ENCODE measurements around the gene MEIOB. TPM values are rescaled to one million over a fixed set of nuclear protein-coding genes. Genes with fewer than 3 reads are reported as not detected.
"Not testable (repeated sequence)": the region's sequence is repeated elsewhere in the genome, so short reads cannot be mapped to it uniquely, and the experiment has no call there.

The MEIOB gene
- total RNA-seq, 2 donors from 2014 or later = 0.26 TPM; not detected in 1

GRCh38 chr16:1878256-1878655, 6.3 kb upstream of the MEIOB start:
- no peaks in the 10 kb centered on the region for H3K4me1 ChIP-seq
- TF ChIP-seq POLR2A (IDR thresholded peaks at IDR 0.05) = no peak
- TF ChIP-seq, protein P1, sequence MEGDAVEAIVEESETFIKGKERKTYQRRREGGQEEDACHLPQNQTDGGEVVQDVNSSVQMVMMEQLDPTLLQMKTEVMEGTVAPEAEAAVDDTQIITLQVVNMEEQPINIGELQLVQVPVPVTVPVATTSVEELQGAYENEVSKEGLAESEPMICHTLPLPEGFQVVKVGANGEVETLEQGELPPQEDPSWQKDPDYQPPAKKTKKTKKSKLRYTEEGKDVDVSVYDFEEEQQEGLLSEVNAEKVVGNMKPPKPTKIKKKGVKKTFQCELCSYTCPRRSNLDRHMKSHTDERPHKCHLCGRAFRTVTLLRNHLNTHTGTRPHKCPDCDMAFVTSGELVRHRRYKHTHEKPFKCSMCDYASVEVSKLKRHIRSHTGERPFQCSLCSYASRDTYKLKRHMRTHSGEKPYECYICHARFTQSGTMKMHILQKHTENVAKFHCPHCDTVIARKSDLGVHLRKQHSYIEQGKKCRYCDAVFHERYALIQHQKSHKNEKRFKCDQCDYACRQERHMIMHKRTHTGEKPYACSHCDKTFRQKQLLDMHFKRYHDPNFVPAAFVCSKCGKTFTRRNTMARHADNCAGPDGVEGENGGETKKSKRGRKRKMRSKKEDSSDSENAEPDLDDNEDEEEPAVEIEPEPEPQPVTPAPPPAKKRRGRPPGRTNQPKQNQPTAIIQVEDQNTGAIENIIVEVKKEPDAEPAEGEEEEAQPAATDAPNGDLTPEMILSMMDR (IDR thresholded peaks at IDR 0.05) = no peak
- H3K27ac ChIP-seq = no peak overlapping the region
- H3K9me3 ChIP-seq = no peaks in the 10 kb centered on the region
- H3K4me3 ChIP-seq = no peak overlapping the region
- intact Hi-C loops (cut with DNase I) = no loop called here
- ATAC-seq (no peak), DNase-seq (no peak)
- no peaks in the 10 kb centered on the region for H3K36me3 ChIP-seq (replicated peaks in 1 of 2; ENCODE audit: insufficient read depth in 1 of 2, low read depth in 2 of 2)
- H3K27me3 ChIP-seq = no peaks in the 10 kb centered on the region
- 41 to 56% methylated on average over 5 of the region's 5 CpGs for WGBS, 2 donors

DNA sequence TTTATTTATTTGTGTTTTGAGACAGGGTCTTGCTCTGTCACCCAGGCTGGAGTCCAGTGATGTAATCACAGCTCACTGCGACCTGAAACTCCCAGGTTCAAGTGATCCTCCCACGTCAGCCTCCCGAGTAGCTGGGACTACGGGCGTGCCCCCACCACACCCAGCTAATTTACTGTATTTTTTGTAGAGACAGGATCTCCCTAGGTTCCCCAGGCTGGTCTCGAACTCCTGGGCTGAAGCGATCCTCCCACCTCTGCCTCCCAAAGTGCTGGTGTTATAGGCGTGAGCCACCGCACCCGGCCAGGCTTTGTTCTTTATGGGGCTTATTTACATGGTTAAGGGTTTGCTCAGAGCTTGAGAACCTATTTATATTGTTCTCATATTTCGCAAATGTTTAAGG, 5.8 kb upstream of the MEIOB start:
- no peak for DNase-seq
- TF ChIP-seq POLR2A (IDR thresholded peaks at IDR 0.05) = no peak
- TF ChIP-seq, protein P1 (IDR thresholded peaks at IDR 0.05) = no peak
- H3K27me3 ChIP-seq = no peaks in the 10 kb centered on the region

GRCh38 chr16:1877089-1877488, 5.1 kb upstream of the MEIOB start:
- no peaks in the 10 kb centered on the region for H3K9me3 ChIP-seq
- no peaks in the 10 kb centered on the region for H3K27me3 ChIP-seq
- ATAC-seq (no peak), DNase-seq (no peak)
- no peak overlapping the region for H3K27ac ChIP-seq
- TF ChIP-seq, protein P1 (IDR thresholded peaks at IDR 0.05) = no peak
- no peak for TF ChIP-seq POLR2A (IDR thresholded peaks at IDR 0.05)
- no peaks in the 10 kb centered on the region for H3K36me3 ChIP-seq (replicated peaks in 1 of 2; ENCODE audit: insufficient read depth in 1 of 2, low read depth in 2 of 2)
- no peak overlapping the region for H3K4me3 ChIP-seq
- WGBS, 2 donors = 52 to 58% methylated on average over 6 of the region's 6 CpGs
- peaks cover 6% of the 10 kb centered on the region for H3K4me1 ChIP-seq
- intact Hi-C loops (cut with DNase I) = no loop called here

More for the DNA sequence above, 5.8 kb upstream of the MEIOB start:
- Histone ChIP-seq H3K9me3 (no peaks in the 10 kb centered on the region), H3K4me3 (no peak overlapping the region), H3K27ac (no peak overlapping the region), H3K4me1 (no peaks in the 10 kb centered on the region), H3K36me3 (replicated peaks in 1 of 2; ENCODE audit: insufficient read depth in 1 of 2, low read depth in 2 of 2) (no peaks in the 10 kb centered on the region)
- 63 to 70% methylated on average over 11 of the region's 11 CpGs for WGBS, 2 donors
- intact Hi-C loops (cut with DNase I) = no loop called here
- no peak for ATAC-seq

DNA sequence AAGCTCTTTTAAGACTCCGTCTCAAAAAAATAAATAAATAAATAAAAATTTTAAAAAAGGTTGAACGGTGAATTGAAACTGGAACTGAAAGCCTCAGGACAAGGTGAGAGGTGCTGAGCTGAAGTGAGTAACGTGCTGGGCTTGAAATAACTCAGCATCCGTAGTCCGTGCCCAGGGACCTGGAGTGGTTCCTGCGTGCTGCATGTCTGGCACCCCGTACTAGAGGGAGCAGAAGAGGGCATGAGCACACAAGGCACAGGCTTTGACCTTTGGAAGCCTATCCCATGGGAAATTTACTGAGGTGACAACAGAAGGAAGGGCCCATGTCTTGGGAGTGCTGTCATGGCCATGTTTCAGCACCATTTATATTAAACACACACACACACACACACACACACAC, 4.5 kb upstream of the MEIOB start:
- intact Hi-C loops (cut with DNase I) = no loop called here
- no peak for DNase-seq
- Histone ChIP-seq H3K4me1 (peaks cover 9% of the 10 kb centered on the region), H3K36me3 (replicated peaks in 1 of 2; ENCODE audit: insufficient read depth in 1 of 2, low read depth in 2 of 2) (no peaks in the 10 kb centered on the region), H3K9me3 (no peaks in the 10 kb centered on the region), H3K27me3 (no peaks in the 10 kb centered on the region), H3K27ac (no peak overlapping the region), H3K4me3 (no peak overlapping the region)
- ATAC-seq = no peak
- TF ChIP-seq, protein P1 (IDR thresholded peaks at IDR 0.05) = no peak
- TF ChIP-seq POLR2A (IDR thresholded peaks at IDR 0.05) = no peak
- WGBS, 2 donors = 75 to 82% methylated on average over 7 of the region's 7 CpGs

- H3K27me3 ChIP-seq; DNase-seq; H3K4me3 ChIP-seq; H3K36me3 ChIP-seq (replicated peaks in 1 of 2; ENCODE audit: insufficient read depth in 1 of 2, low read depth in 2 of 2); intact Hi-C loops (cut with DNase I); H3K9me3 ChIP-seq; H3K4me1 ChIP-seq; ATAC-seq; H3K27ac ChIP-seq: not testable (repeated sequence)
- WGBS, 2 donors = 76 to 87% methylated on average over 13 of the region's 13 CpGs
These were observed 4.1 kb upstream of the MEIOB start for GRCh38 chr16:1876066-1876465.

Data from body of pancreas (tissue), 4 donors.